GM03348 (cell line): ENCODE data around the gene MBD1.
"Not testable (repeated sequence)": the region's sequence is repeated elsewhere in the genome, so short reads cannot be mapped to it uniquely, and the experiment has no call there.

Source experiments
- DNase-seq: peaks from one replicate; pipeline ENCODE4 v3.0.0; 2012; ENCODE audit warnings: low spot score

The MBD1 gene

DNA sequence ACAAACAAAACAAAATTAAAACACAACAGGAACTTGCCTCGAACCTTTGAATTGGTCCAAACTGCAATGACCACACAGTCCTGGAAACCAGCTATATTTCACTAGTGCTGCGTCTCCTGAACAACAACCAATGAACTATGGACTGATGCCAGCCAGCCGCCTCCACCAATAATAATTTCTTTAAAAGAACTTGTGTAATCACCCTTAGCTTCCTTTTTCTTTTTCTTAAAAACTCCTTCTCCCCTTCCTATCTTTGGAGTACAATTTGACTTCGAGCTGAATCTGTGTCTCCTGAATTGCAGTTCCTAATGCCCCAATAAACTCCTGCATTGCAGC, 7.8 kb upstream of the MBD1 start:
- no peak for DNase-seq

DNA sequence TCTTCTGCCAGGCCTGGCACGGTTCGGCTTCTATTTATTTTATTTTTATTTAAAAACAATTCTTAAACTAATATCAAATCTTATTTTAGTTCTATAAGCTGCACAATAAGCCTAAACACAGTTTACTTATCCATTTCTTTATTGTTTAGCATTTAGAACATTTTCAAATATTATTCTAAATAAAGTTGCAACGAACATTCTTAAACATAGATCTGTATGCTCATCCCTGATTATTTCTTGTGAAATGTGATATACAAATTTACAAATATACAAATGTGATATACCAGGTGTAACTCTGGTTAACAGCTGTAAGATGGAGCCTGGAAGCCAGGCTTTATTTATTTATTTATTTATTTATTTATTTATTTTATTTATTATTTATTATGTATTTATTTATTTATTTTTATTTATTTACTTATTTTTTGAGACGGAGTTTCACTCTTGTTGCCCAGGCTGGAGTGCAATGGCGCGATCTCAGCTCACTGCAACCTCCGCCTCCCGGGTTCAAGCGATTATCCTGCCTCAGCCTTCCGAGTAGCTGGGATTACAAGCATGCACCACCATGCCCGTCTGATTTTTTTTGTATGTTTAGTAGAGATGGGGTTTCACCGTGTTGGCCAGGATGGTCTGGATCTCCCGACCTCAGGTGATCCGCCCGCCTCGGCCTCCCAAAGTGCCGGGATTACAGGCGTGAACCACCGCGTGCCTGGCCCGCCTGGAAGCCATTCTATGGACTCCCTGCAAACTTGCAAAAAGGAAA, 7.2 kb upstream of the MBD1 start:
- DNase-seq, result not testable (repeated sequence)

DNA sequence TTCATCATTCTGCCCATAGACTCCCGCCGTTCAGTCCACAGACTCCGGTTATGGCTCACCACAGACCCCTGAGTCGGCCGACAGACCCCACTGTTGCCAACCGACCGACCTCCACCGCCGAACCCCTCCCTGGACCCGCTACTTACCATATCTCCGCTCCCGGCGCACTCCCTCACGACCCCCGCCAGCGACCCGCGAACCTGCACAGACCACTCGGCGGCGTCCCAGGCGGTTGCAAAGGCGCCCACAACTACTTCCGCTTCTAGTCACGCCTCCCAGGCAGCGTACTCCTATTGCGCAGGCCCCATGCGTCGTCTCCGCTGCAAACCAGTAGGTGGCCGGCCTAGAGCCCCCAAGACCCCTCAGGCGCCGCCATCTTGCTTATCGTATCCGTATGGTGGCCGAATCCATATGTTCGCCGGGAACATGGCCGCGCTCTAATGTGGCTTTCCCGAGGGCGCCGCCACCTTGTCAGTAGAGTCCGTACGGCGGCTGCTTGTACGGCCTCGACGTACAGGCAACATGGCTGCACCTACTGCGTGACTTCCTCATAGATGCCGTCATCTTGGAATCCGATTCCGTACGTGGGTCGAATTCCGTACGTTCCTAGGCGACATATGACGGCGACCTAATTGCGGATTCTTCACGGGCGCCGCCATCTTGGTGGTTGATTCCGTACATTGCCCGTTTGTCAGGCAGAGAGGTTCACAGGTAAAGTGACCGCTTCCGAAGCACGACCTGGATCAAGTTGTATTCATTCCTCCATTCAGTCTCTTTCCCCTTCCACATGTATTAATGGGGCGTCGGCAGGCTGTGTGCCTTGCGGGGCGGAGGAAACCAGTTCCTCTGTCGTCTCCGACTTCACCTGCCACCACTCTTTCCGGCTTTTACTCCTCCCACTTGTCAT, 6.4 kb upstream of the MBD1 start, which contains the start of gene CXXC1:
Gene CXXC1 (minus strand): TSS at position 252 of the 907 bp plus-strand sequence. CDS start 103 bp downstream, at position 149.
- DNase-seq, result peak; percentile 93

DNA sequence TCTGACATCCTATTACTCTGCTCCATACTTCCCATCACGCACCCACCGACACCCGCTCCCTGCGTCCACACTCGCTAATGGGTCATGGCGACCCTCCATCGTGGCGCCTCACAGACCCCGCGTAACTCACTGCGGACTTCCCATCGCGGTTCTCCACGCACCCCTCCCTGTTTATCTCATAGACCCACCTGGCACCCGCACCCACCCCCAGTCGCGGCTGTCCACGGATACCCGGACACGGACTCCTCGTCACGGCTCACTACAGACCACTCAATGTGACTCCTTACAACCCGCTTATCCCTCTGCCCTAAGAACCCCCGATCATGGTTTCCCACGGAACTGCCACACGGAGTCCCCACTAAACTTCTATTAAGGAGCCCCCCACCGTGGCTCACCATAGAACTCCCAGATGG, 5.7 kb upstream of the MBD1 start:
- DNase-seq, result peak; percentile 15

DNA sequence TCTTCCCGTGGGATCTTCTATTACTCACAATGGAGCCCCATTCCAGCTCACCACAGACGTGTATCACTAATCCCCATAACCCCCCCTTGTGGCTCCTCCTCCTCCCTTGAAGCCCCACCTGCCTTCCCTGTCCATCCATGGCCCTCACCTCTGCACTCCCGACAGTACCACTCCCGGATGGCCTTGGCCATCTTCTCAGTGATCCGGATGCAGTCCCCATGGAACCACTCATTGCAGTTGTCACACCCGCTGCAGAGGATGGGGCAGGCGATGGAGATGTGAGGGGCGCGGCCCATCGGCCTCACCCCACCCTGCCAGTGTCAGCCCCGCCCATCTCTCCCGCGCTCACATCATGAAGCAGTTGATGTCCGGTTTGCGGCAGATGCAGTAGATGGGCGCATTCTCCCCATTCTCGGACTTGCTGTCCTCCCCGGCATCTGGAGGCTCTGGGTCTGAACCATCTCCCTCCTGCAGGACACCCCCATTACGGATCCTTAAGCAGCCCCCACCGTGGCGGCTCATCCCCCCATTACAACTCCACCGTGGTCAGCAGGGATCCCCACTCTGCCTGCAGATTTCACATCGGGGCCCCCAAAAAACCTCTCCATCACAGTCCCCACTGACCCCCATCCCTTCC, 5.2 kb upstream of the MBD1 start:
- peak; percentile 57 for DNase-seq

DNA sequence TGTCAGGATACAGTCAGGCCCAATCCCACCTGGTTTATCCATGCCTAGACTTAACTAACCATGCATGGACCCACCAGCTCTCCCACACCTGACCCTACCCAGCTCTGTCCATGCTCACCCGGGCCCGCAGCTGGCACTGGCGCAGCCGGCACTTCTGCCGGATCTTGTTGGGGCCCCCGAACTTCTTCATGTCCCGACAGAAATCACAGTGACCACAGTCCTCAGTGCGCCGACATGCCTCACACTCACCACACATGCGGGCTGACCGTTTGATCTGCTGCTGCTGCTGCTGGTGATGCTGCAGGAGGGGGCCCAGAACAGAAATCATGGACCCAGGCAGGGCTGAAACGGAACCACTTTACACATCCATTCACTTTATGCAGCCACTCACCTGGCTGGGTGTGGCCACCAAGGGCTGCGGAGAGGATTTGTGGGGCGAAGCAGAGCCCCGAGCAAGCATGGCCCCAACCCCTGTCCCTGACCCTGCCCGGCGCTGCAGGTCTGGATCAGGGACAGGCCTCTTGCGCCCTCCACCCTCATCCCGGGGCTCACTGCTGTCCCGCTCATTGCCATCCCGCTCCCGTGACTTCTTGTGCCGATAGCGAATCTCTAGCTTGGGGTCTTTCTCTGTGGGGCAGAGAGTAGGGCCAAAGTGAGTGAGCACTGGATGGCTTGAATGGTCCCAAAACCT, 4.5 kb upstream of the MBD1 start:
- no peak for DNase-seq

DNA sequence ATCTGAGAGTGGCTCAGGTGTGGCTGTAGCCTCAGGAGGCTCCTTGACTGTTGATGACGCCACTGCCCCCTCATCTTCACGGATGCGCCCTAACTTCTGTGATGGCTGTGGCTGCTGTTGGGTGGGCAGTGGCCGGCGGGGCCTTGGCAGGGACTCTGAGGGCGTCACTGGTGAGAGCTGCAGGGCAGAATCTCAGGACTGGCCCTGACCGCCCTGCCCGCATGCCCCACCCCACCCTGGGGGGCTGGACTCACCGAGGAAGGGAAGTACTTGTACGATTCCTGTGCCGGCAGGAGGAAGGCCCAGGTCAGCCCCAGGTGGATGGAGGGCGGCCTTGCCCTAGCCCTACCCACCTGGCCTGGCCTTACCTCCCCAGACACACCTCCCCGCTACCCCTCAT, 3.7 kb upstream of the MBD1 start:
- no peak for DNase-seq

DNA sequence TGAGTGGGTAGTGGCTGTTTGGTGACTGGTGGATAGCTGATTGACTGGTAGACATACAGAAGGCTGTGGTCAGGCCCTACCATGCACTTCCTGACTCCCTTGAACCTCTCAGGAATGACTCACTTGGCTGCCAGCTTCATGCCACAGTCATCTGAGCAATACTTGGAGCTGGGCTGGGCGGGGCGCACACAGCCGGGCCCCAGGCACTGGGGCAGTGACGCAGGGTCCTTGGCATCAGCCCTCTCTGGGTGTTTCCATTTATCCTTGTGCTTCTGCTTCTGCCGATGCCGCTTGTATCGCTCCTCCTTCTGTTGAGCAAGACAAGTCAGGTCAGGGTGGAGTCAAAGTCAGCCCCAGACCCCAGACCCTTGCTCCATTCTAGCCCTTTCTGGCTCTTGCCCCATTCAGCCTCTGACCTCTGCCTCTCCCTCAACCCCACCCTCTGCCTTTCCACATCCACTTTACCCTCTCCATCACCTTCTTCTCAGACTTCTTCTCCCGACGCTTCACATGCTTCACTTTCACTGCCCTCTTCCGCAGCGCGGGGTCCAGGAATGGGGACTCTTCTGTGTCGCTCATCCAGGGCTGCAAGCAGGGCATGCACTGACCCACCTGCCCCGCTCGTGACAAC, 3.0 kb upstream of the MBD1 start:
- no peak for DNase-seq

DNA sequence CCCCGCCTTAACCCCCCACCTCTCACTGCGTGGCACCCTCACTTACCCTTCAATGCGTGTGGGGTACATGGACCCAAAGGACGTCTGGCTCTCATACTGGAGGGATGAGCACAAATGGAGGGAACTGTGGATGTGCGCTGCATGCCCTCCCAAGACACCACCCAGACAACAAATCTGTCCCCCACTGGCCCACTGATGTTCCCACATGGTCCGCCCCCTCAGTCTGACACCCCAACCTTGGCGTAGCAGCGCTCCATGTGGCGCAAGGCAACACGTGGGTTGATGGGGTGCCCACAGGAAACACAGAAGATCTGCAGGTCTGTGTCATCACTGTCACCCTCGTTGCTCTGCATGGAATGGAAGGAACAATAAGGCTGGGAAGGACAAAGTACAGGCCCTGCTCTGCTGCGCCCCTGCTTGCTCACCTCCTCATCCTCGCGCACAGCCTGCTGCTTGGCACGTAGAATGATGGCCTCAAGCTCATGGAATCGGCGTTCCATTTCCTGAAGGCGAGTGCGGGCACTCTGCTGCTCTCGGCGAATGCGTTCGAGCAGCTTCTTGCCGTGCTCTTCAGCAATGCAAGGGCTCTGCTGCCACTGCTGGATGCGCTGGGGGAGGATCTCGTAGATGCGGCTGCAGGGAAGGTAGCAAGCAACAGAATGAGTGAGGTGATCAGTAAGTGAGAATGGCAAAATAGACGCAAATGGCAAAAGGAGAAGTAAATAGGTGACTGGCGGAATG, 2.3 kb upstream of the MBD1 start:
- DNase-seq, result no peak

DNA sequence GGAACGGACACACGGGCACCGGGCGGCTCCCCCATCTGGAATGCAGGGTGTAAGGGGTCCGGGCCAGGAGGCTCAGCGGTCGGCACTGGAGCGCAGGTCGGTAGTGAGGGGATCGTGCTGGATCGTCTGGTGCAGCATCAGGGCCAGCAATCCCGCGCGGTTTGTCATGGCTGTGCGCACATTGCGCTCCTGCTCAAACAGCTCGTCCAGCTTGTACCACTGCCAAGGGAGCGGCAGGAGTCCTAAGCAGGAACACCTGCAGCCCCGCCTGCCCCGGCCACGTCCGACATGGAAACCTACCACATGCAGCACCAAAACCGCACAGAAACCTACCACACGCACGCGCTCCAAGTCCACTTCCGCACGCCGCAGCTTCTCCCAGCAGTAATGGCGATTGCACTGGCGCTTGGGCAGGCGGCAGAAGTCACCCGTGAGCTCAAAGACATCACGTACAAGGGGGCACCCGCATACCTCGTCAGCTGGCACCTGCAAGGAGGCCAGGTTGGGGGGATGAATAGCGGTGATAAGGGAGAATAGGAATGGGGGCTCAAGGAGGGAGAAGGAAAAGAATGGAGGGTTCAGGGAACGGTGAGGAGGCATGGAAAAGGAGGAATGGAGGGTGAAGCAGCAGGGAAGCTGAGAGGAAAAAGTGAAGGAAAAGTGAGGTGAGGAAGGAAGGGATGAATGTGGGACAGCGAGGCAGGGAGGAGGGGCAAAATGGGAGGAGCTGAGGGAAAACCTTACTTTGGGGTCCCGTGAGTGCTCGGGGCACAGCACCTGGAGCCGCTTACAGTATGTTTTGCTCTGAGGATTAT, 1.4 kb upstream of the MBD1 start:
- DNase-seq, result no peak

DNA sequence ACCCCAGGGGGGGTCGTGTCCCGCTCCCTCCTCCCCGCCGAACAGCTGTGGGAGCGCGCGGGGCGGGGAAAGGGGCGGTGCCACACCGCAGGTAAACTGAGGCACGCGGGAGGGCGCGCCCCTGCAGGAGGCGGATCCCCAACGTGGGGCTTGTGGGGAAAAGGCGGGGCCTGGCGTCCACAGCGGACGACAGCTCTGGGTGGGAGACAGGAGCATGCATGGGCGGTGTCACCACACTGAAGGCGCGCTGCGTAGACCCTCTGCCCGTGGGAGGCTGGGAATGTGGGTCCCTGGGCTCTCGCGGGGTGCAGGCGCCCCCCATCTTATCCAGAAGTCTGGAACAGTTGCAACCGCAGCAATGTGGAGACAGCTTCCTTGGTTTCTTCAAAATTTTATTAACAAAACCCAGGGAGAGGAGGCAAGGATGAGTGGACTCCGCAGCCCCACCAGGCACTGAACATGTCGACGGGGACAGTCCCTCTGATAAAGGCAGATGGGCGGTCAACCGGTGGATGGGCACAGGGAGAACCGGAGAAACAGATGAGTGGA, 723 bp upstream of the MBD1 start:
- no peak for DNase-seq

DNA sequence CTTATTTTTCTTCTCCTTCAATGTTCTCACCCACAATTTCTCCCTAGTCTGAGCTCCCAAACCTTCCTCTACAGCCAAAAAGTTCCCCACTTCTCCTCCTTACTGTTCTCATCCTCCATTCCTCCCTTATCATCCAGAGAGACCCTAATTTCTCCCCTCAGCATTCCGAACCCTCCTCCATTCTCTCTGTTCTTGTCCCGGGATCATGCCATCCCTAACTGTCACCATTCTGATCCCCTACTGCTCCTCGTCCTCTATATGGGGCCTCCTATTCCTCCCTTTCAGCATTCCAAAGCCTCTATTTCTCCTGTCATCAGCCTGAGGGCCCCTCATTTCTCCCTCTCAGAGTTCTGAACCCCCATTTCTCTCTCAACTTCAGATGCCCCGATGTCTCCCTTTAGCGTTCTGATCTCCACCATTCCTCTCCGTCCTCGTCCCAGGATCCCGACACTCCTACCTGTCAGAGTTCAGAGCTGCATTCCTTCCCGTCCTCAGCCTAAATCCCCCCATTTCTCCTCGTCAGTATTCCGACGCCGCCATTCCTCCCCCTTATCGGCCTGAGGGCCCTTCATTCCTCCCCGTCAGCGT, 522 bp downstream of the MBD1 start:
- no peak for DNase-seq

DNA sequence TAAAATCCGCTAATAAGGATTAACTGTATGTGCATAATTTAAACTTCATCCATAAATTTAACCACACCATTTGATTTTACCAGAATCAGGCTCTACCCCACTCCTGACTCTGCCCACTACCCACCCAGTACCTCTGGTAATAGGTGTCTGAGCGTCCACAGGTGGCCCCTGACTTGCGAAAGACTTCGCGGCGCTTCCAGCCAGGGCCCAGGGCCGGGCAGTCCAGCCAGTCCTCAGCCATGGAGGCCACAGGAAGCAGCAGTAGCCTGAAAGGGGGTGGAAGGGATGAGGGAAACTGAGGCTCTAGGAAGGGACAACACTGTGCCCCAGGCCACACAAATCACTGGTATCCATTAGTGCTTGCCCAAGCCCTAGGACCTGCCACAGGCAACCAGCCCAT, 1.6 kb downstream of the MBD1 start:
- no peak for DNase-seq

DNA sequence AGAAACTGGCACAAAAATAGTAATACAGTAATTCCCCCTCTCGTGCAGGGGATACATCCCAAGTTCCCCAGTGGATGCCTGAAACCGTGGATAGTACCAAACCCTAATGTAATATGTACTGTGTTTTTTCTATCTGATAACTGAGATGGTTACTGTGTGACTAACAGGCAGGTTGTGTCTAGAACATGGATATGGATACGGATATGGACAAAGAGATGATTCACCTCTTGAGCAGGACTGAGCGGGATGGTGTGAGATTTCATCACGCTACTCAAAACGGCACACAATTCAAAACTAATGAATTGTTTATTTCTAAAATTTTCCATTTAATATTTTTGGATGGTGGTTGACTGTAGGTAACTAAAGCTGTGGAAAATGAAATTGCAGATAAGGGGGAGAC, 3.4 kb downstream of the MBD1 start:
- no peak for DNase-seq

DNA sequence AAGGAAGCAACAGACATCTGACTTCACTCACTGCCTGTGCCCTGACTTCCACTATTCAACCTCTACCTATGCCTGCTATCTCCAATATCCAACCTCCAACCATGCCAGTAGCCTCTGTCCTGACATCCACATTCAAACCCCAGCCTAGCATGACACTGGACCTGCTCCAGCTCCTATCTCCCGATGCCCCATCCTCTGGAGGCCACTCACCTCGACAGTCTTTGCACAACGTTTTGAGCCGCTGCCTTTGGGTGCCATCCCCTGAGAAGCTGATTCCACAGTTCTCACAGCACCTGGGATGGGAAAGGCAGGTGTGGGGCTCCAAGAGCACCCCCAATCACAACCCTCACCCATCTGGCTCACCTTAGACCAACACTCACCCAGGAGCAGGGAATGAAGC, 4.9 kb downstream of the MBD1 start:
- no peak for DNase-seq

DNA sequence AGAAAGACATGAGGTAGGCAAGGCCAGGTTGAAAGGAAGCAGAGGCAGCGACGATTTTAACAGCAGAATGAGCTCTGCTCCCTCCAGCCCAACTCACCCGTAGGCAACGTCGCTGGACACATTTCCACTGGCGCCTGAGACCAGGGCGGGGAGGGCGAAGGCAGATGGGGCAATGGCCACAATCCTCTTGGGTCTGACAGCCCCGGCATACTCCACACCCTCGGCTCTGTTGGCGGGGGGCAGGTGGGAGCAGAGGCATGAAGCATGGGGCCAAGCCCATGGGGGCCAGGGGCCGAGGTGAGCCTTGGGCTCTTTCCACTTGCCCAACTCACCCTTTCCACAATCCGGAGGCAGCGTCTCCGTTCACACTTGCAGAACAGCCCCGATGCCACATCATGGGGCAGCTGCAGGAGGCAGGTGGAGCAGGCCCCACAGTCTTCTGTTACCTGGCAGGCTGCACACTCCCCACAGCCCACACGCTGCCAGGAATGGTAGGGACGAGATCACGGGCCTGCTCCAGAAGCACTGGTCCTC, 5.8 kb downstream of the MBD1 start:
- no peak for DNase-seq

DNA sequence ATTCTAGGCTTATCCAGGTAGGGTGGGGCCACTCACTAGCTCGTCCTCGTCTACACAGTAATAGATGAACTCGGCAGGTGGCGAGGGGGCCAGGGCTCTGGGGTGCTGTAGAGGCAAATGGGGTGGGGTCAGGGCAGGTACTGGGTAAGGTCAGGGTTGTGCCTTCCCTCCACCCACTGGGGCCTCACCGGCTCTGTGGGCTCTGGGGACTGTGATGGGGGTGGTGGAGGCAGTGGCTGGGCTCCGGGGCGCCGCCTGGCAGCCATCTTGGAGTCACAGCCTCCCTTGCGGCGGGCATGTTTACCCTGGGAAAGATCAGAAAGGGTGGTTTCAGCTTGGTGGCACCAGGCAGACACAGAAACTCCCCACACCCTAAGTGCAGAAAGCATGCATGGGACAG, 6.4 kb downstream of the MBD1 start:
- no peak for DNase-seq

DNA sequence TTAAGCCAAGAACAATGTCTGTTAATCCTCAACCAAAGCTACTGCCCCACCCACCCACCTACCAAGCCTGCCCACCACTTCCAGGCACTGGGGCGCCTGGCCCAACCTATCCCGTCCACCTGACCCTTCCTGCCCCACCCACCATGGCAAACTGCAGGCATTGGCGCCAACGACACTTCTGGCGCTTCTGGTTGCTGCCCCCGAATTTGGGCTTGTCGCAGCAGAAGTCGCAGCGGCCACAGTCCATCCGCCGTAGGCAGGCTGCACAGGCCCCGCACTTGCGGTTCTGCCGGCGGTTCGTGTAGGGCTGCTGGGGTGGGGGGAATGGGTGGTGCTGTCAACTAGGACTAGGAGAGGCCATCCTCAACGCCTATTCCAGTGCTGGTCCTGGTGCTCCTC, 7.3 kb downstream of the MBD1 start:
- no peak for DNase-seq
